ENCODE results near the gene DGKA. TPM values are rescaled to one million over a fixed set of nuclear protein-coding genes. Genes with fewer than 3 reads are reported as not detected.

The DGKA gene
- total RNA-seq, 1 donor from 2014 or later, result 28.6 TPM

GRCh38 chr12:55946553-55946952 is 15.6 kb downstream of the DGKA start:
- Mint-ChIP-seq H3K27me3 (no peaks in the 10 kb centered on the region), H3K4me3 (no peak overlapping the region), H3K36me3 (peaks cover 3% of the 10 kb centered on the region), H3K4me1 (ENCODE audit: unreplicated experiment) (no peaks in the 10 kb centered on the region), H3K27ac (no peak overlapping the region), H3K9me3 (no peaks in the 10 kb centered on the region)
- DNase-seq (ENCODE audit: extremely low spot score, unreplicated experiment), result no peak
- no peak for TF ChIP-seq CTCF (conservative IDR thresholded peaks at IDR 0.05)

GRCh38 chr12:55955344-55955743 is 24.4 kb downstream of the DGKA start:
- no peak for TF ChIP-seq CTCF (conservative IDR thresholded peaks at IDR 0.05)
- DNase-seq (ENCODE audit: extremely low spot score, unreplicated experiment), result no peak
- H3K4me1 Mint-ChIP-seq (ENCODE audit: unreplicated experiment), result no peaks in the 10 kb centered on the region
- no peak overlapping the region for H3K4me3 Mint-ChIP-seq
- H3K9me3 Mint-ChIP-seq, result no peaks in the 10 kb centered on the region
- H3K27me3 Mint-ChIP-seq, result no peaks in the 10 kb centered on the region
- H3K27ac Mint-ChIP-seq, result peak overlapping the region; percentile 8
- H3K36me3 Mint-ChIP-seq, result peaks cover 9% of the 10 kb centered on the region

- Mint-ChIP-seq H3K9me3 (no peaks in the 10 kb centered on the region), H3K36me3 (peaks cover 9% of the 10 kb centered on the region), H3K27me3 (no peaks in the 10 kb centered on the region), H3K4me1 (ENCODE audit: unreplicated experiment) (no peaks in the 10 kb centered on the region), H3K27ac (peak overlapping the region; percentile 88), H3K4me3 (peak overlapping the region; percentile 74)
- no peak for DNase-seq (ENCODE audit: extremely low spot score, unreplicated experiment)
- peak; percentile 51 for TF ChIP-seq CTCF (conservative IDR thresholded peaks at IDR 0.05)
Measured at GRCh38 chr12:55955800-55956508, 25.0 kb downstream of the DGKA start.

- no peaks in the 10 kb centered on the region for H3K9me3 Mint-ChIP-seq
- no peak overlapping the region for H3K4me3 Mint-ChIP-seq
- no peaks in the 10 kb centered on the region for H3K4me1 Mint-ChIP-seq (ENCODE audit: unreplicated experiment)
- H3K27ac Mint-ChIP-seq, result no peak overlapping the region
- no peak for DNase-seq (ENCODE audit: extremely low spot score, unreplicated experiment)
- TF ChIP-seq CTCF (conservative IDR thresholded peaks at IDR 0.05), result no peak
- no peaks in the 10 kb centered on the region for H3K27me3 Mint-ChIP-seq
- peaks cover 7% of the 10 kb centered on the region for H3K36me3 Mint-ChIP-seq
Measured at GRCh38 chr12:55957106-55957859, 26.3 kb downstream of the DGKA start.

GRCh38 chr12:55963760-55964159 is 32.8 kb downstream of the DGKA start:
- Mint-ChIP-seq H3K27me3 (no peaks in the 10 kb centered on the region), H3K9me3 (no peaks in the 10 kb centered on the region), H3K4me3 (no peak overlapping the region), H3K36me3 (peaks cover 8% of the 10 kb centered on the region), H3K4me1 (ENCODE audit: unreplicated experiment) (peaks cover 23% of the 10 kb centered on the region), H3K27ac (no peak overlapping the region)
- no peak for DNase-seq (ENCODE audit: extremely low spot score, unreplicated experiment)
- TF ChIP-seq CTCF (conservative IDR thresholded peaks at IDR 0.05), result no peak
